Central memory CD8-positive, alpha-beta T cell (primary cell): ENCODE results near the gene RNF34.
A peak's percentile ranks its signal among the peaks of the same experiment; 100 is the strongest.

Experiments
- ATAC-seq: fragments of 150-1000 bp; cut with Tn5 transposase; replicated peaks from 2 replicates; pipeline ENCODE4 v1.10.0; 2022; ENCODE audit warnings: mild to moderate bottlenecking, moderate FRiP score, moderate number of reproducible peaks; ENCODE audit not compliant: poor library complexity, severe bottlenecking; ENCODE audit errors: extremely low read depth
- DNase-seq, 2 donors: peaks; one replicate each; pipeline ENCODE4 v3.0.0; 2021; ENCODE audit warnings: low spot score in 2 of 2
- H3K27ac Mint-ChIP-seq: one replicate; pipeline ENCODE4 v1.8.0; 2022; ENCODE audit warnings: low read depth, mild to moderate bottlenecking, moderate library complexity, mixed read lengths
- H3K27me3 Mint-ChIP-seq: one replicate; pipeline ENCODE4 v1.8.0; 2022; ENCODE audit warnings: mixed read lengths
- H3K36me3 Mint-ChIP-seq: one replicate; pipeline ENCODE4 v1.8.0; 2022; ENCODE audit warnings: mild to moderate bottlenecking, moderate library complexity, mixed read lengths; ENCODE audit not compliant: insufficient read depth
- H3K4me1 Mint-ChIP-seq: one replicate; pipeline ENCODE4 v1.8.0; 2022; ENCODE audit warnings: mixed read lengths
- H3K4me3 Mint-ChIP-seq: one replicate; pipeline ENCODE4 v1.8.0; 2022; ENCODE audit warnings: mild to moderate bottlenecking, moderate library complexity, mixed read lengths
- H3K9me3 Mint-ChIP-seq: one replicate; pipeline ENCODE4 v1.8.0; 2022; ENCODE audit warnings: mixed read lengths

RNF34 gene, protein sequence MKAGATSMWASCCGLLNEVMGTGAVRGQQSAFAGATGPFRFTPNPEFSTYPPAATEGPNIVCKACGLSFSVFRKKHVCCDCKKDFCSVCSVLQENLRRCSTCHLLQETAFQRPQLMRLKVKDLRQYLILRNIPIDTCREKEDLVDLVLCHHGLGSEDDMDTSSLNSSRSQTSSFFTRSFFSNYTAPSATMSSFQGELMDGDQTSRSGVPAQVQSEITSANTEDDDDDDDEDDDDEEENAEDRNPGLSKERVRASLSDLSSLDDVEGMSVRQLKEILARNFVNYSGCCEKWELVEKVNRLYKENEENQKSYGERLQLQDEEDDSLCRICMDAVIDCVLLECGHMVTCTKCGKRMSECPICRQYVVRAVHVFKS

DNA sequence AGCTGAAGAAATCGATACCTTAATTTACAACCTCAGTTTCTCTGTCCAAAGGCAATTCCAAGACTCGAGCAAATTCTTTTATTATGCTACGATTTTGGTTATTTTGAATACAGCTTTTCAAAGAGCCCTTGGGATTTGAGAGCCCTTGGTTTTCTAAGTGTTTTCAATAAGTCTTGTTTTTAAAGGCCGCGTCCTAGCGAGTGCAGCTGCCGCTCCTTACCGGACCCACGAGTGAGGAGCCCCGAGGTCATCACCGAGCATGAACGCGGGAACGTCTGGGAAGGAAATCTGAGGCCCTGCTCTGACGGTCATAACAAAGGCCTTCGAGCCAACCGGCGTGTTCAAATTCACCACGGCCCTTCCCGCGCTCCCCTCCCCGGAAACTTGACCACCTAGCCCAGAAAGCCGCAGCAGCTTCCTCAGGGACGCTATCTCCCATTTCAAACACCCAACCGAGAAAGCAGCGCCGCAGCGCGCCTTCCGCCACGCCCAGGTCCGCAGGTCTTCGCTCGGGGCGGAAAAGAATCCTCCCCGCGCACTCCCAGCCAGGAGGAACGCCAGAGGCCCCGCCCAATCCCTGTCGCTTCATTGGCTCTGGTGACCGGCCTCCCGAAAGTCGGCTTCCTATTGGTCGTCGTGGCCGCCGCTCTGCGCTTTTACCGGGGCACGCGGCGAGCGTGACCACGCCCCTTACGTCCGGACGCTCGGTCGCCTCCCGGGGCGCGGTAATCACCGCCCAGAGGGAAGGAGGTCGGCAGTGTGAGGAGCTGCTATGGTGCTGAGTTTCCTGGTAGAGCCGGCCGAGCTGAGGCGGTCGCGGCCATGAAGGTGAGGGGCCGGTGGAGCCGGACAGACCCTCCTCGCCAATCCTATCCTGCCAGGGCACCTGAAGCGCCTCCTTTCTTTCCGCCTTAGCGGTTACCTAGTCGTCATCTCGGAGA lies at the start of gene RNF34:
RNF34 (plus strand) TSS at position 728 of the 941 bp plus-strand sequence; CDS start at position 823, 95 bp downstream.
- H3K36me3 Mint-ChIP-seq, result peaks cover 18% of the 10 kb centered on the region
- H3K4me1 Mint-ChIP-seq, result peaks cover 26% of the 10 kb centered on the region
- ATAC-seq (peak; percentile 92), DNase-seq (peak; percentile 91 to 94)
- no peaks in the 10 kb centered on the region for H3K27me3 Mint-ChIP-seq
- H3K9me3 Mint-ChIP-seq, result no peaks in the 10 kb centered on the region
- peak within 1 kb of the TSS; percentile 88 for H3K27ac Mint-ChIP-seq
- H3K4me3 Mint-ChIP-seq, result peak within 1 kb of the TSS; percentile 83

DNA sequence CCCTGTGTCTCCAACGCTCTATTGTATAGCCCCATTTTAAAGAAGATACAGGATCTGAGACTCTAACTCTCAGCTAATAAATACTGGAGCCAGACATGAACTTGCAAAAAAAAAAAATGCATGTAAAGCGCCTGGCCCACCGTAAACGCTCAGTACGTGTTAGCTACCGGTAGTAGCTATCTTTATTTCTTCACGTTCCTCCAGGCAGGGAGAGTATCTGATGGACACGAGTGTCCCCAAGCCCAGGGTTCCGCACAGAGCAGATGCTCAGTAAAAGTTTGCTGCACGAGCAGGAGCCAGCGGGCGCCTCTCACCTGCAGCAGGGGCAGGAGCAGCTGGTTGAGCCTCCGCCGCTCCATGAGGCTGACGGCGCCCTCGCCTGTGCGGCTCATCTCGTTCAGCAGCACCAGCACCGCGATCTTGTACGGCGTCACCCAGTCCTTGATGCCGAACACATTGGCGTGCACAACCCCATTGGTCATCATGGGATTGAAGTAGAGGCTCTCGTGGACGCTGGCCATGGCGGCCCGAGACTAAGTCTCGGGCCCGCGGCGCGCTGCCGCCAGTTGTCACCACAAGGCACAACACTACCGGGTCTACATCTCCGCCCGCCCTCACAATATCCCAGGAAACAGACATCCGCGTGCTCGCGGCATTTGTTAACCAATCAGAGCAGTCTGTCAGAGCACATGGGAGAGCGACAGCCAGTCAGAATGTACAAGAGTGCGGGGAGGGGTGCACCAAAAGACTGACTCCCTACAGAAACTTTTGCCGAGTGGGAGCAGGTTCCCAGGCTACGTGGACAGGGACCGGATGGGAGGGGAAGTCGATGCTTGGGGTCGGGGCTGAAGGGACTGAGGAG lies 47.9 kb upstream of the RNF34 start, which contains the start of gene ANAPC5:
ANAPC5 (minus strand) TSS at position 592 of the 862 bp plus-strand sequence; CDS start at position 521, 71 bp downstream.
- peak within 1 kb of the TSS; percentile 92 for H3K27ac Mint-ChIP-seq
- H3K9me3 Mint-ChIP-seq, result no peaks in the 10 kb centered on the region
- no peaks in the 10 kb centered on the region for H3K27me3 Mint-ChIP-seq
- DNase-seq (peak; percentile 79 to 88), ATAC-seq (peak; percentile 97)
- peaks cover 27% of the 10 kb centered on the region for H3K36me3 Mint-ChIP-seq
- peaks cover 26% of the 10 kb centered on the region for H3K4me1 Mint-ChIP-seq
- H3K4me3 Mint-ChIP-seq, result peak within 1 kb of the TSS; percentile 82

DNA sequence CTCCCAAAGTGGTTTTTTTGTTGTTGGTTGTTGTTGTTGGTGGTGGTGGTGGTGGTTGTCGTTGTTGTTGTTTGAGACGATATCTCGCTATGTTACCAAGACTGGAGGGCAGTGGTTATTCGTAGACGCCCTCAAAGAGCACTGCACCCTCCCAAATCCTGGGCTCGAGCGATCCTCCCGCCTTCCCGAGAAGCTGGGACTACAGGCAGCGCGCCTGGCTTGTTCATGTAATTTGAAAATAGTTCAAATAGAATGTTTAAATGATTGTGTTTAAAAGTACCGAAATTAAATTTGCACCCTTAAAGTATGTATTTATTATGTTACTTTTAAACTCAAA lies 47.3 kb upstream of the RNF34 start:
- Mint-ChIP-seq H3K9me3 (no peaks in the 10 kb centered on the region), H3K4me1 (peaks cover 25% of the 10 kb centered on the region), H3K36me3 (peaks cover 25% of the 10 kb centered on the region), H3K4me3 (peak overlapping the region; percentile 82), H3K27ac (peak overlapping the region; percentile 92), H3K27me3 (no peaks in the 10 kb centered on the region)
- peak; percentile 37 for ATAC-seq
- no peak for DNase-seq

DNA sequence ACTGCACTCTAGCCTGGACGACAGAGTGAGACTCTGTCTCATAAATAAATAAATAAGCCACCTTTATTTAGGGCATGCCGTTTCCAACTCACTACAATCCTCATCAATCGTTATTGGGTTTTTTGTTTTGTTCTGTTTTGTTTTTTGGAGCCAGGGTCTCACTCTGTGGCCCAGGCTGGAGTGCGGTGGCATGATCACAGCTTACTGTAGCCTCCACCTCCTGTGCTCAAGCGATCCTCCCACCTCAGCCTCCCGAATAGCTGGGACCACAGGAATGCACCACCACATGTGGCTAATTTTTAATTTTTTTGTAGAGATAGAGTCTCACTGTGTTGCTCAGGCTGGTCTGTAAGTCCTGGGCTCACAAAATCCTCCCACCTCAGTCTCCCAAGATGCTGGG lies 44.1 kb upstream of the RNF34 start:
- DNase-seq (no peak), ATAC-seq (no peak)
- Mint-ChIP-seq H3K27ac (no peak overlapping the region), H3K27me3 (no peaks in the 10 kb centered on the region), H3K9me3 (no peaks in the 10 kb centered on the region), H3K4me1 (peaks cover 16% of the 10 kb centered on the region), H3K36me3 (peaks cover 16% of the 10 kb centered on the region), H3K4me3 (no peak overlapping the region)

DNA sequence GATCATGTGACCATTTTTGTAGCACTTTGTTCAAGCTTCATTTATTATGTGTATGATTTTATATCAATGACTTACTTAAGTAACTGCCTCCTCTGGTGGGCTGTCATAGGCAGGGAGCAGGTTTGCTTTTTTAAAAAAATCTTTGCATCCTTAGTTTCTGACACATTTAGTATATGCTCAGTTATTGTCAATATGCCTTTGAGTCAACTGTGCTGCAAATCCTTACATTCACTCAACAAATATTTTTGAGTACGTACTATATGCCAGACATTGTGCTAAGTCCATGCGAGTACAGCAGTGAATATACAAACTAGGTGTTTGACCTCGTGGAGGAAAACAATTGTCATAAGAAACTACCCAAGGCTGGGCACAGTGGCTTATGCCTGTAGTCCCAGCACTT lies 43.3 kb upstream of the RNF34 start:
- H3K36me3 Mint-ChIP-seq, result peaks cover 13% of the 10 kb centered on the region
- H3K4me3 Mint-ChIP-seq, result no peak overlapping the region
- H3K27me3 Mint-ChIP-seq, result no peaks in the 10 kb centered on the region

DNA sequence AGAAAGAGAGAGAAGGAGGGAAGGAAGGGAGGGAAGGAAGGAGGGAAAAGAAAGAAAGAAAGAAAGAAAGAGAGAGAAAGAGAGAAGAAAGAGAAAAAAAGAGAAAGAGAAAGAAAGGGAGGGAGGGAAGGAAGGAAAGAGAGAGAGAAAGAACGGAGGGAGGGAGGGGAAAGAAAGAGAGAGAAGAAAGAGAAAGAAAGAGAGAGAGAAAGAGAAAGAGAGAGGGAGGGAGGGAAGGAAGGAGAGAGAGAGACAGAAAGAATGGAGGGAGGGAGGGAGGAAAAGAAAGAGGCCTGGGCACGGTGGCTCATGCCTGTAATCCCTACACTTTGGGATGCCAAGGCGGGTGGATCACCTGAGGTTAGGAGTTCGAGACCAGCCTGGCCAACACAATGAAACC lies 42.6 kb upstream of the RNF34 start:
- H3K4me3 Mint-ChIP-seq, result no peak overlapping the region

More for the DNA sequence above, 43.3 kb upstream of the RNF34 start:
- no peak for ATAC-seq
- Mint-ChIP-seq H3K27ac (no peak overlapping the region), H3K9me3 (no peaks in the 10 kb centered on the region), H3K4me1 (peaks cover 13% of the 10 kb centered on the region)
- DNase-seq, result no peak

DNA sequence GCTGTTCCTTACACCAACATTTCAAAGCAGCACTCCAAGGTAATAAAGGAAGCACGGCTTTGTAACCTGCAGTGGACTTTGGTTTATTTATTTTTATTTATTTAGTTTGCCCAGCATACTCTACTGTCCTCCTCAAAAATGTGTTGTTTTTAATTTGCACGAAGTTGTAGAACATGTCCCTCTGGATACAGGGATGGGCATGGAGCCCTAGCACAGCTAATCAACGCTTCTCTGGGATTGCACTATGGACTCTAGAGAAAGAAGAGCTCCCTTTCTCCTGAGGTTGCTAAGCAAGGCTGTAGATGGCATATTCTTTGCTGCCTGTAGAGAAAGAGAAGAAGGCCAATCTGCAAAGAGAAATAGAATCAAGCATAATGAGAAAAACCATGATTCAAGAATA lies 41.8 kb upstream of the RNF34 start:
- Mint-ChIP-seq H3K4me1 (peaks cover 3% of the 10 kb centered on the region), H3K9me3 (no peaks in the 10 kb centered on the region), H3K27ac (no peak overlapping the region), H3K4me3 (no peak overlapping the region), H3K36me3 (peaks cover 3% of the 10 kb centered on the region), H3K27me3 (no peaks in the 10 kb centered on the region)
- ATAC-seq (no peak), DNase-seq (no peak)

More for the DNA sequence above, 42.6 kb upstream of the RNF34 start:
- DNase-seq (no peak), ATAC-seq (no peak)
- H3K36me3 Mint-ChIP-seq, result peaks cover 7% of the 10 kb centered on the region
- peaks cover 9% of the 10 kb centered on the region for H3K4me1 Mint-ChIP-seq
- no peaks in the 10 kb centered on the region for H3K9me3 Mint-ChIP-seq
- no peaks in the 10 kb centered on the region for H3K27me3 Mint-ChIP-seq
- H3K27ac Mint-ChIP-seq, result no peak overlapping the region

DNA sequence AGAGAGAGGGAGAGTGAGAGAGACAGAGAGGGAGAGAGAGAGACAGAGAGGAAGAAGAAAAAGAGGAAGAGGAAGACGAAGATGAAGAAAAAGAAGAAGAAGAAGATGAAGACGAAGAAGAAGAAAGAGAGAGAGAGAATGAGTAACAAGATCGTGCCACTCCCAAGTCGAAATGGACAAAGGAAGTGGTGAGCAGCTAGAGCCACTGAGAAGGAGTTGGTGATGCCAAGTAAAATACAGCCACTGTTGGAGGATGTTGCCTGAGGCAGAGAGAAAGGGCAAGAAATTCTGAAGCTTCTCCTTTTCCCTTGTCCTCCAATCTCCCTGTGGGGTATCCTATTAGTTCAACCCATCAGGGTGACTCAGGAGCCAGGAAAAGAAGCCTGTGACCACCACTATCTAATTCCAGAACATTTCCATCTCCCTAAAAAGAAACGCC lies 35.2 kb upstream of the RNF34 start:
- Mint-ChIP-seq H3K36me3 (no peaks in the 10 kb centered on the region), H3K4me1 (no peaks in the 10 kb centered on the region), H3K4me3 (no peak overlapping the region), H3K27me3 (peaks cover 31% of the 10 kb centered on the region), H3K9me3 (no peaks in the 10 kb centered on the region), H3K27ac (no peak overlapping the region)
- DNase-seq, result no peak
- ATAC-seq, result no peak

DNA sequence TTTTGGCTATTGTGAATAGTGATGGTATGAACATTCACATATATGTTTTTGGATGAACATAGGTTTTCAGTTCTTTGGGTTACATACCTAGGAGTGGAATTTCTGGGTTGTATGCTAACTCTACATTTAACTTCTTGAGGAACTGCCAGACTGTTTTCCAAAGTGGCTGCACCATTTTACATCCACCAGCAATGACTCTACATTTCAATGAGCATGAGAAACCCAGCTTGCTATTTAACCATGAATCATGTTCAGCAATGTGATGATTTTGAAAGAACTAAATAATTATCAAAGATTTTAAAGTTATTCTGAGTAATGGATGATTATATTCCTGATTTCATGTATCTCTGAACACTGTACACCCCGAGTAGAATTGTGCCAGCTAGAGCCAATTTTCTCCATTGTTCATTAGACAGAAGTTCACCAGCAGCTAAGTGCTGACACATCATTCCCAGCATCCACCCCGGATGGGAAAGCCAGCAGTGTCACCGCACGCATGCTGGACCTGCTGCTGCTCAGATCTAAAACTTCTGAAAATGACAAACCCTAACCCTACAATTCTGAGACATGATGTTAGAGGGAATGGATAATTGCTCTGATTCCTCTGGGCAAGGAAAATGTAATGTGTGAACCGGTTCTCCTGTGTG lies 34.4 kb upstream of the RNF34 start:
- H3K36me3 Mint-ChIP-seq, result no peaks in the 10 kb centered on the region
- H3K4me1 Mint-ChIP-seq, result no peaks in the 10 kb centered on the region
- DNase-seq, result no peak
- no peak overlapping the region for H3K4me3 Mint-ChIP-seq
- H3K27ac Mint-ChIP-seq, result no peak overlapping the region
- no peak for ATAC-seq
- no peaks in the 10 kb centered on the region for H3K9me3 Mint-ChIP-seq
- H3K27me3 Mint-ChIP-seq, result peaks cover 31% of the 10 kb centered on the region

DNA sequence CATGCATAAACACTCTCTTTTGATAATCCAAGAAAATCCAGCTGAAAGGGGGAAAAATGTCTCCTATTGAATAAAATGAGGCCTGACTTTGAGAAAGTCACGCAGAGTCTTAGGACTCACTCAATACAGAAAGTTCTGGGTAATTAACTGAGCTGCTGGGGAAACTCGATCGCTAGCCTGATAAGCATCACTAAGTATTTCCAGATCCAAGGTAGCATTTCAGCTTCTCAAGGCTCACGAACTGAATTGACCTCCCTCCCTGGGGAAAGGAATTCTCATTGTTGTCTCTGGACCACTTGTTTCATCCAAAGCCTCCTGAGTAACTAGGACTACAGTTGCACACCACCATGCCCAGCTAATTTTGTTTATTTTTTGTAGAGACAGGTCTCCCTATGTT lies 33.9 kb upstream of the RNF34 start:
- peaks cover 31% of the 10 kb centered on the region for H3K27me3 Mint-ChIP-seq

DNA sequence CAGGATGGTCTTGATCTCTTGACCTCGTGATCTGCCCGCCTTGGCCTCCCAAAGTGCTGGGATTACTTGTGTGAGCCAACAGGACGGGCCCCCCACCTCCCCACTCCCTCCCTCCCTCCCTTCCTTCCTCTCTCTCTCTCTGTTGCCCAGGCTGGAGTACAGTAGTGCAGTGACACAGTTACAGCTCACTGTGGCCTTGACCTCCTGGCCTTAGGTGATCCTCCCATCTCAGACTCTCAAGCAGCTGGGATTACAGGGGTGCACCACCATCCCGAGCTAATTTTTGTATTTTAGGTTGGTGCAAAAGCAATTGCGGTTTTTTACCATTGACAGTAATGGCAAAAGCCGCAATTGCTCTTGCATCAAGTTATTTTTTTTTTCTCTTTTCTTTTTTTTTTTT lies 28.5 kb upstream of the RNF34 start:
- H3K27me3 Mint-ChIP-seq, result no peaks in the 10 kb centered on the region
- peak overlapping the region; percentile 41 for H3K27ac Mint-ChIP-seq
- ATAC-seq, result no peak
- no peak for DNase-seq
- H3K36me3 Mint-ChIP-seq, result peaks cover 1% of the 10 kb centered on the region
- H3K4me3 Mint-ChIP-seq, result no peak overlapping the region
- H3K9me3 Mint-ChIP-seq, result no peaks in the 10 kb centered on the region
- no peaks in the 10 kb centered on the region for H3K4me1 Mint-ChIP-seq

More for the DNA sequence above, 33.9 kb upstream of the RNF34 start:
- Mint-ChIP-seq H3K9me3 (no peaks in the 10 kb centered on the region), H3K36me3 (no peaks in the 10 kb centered on the region), H3K4me1 (no peaks in the 10 kb centered on the region), H3K4me3 (no peak overlapping the region), H3K27ac (no peak overlapping the region)
- DNase-seq, result no peak
- ATAC-seq, result no peak
